ENCODE results near the gene PLEKHA8.

PLEKHA8 gene

GRCh38 chr7:30117896-30118295 lies 89.7 kb downstream of the PLEKHA8 start:
- no peaks in the 10 kb centered on the region for H3K4me1 ChIP-seq (ENCODE audit: insufficient read depth, low read length)
- no peak overlapping the region for H3K9ac ChIP-seq (ENCODE audit: low read depth, low read length)
- H3K9me3 ChIP-seq (ENCODE audit: control insufficient read depth, insufficient read depth, low read length): no peaks in the 10 kb centered on the region
- no peaks in the 10 kb centered on the region for H3K36me3 ChIP-seq (ENCODE audit: insufficient read depth, low read length)

GRCh38 chr7:30119890-30120577 lies 91.8 kb downstream of the PLEKHA8 start:
- H3K9ac ChIP-seq (ENCODE audit: low read depth, low read length): no peak overlapping the region
- no peaks in the 10 kb centered on the region for H3K36me3 ChIP-seq (ENCODE audit: insufficient read depth, low read length)
- H3K4me1 ChIP-seq (ENCODE audit: insufficient read depth, low read length): no peaks in the 10 kb centered on the region
- H3K9me3 ChIP-seq (ENCODE audit: control insufficient read depth, insufficient read depth, low read length): no peaks in the 10 kb centered on the region

GRCh38 chr7:30133736-30134610 lies 105.8 kb downstream of the PLEKHA8 start:
- Histone ChIP-seq H3K4me1 (ENCODE audit: insufficient read depth, low read length) (no peaks in the 10 kb centered on the region), H3K9ac (ENCODE audit: low read depth, low read length) (peak overlapping the region; percentile 73; the same call in 1 of the 2 replicates)

GRCh38 chr7:30134611-30135300 lies 106.5 kb downstream of the PLEKHA8 start, which contains the start of gene MTURN:
Gene MTURN, plus strand, starts transcription at chr7:30134986. Its CDS starts 151 bp downstream, at chr7:30135137.
- H3K9ac ChIP-seq (ENCODE audit: low read depth, low read length): peak within 1 kb of the TSS; percentile 73
- no peaks in the 10 kb centered on the region for H3K36me3 ChIP-seq (ENCODE audit: insufficient read depth, low read length)
- no peaks in the 10 kb centered on the region for H3K9me3 ChIP-seq (ENCODE audit: control insufficient read depth, insufficient read depth, low read length)
- no peaks in the 10 kb centered on the region for H3K4me1 ChIP-seq (ENCODE audit: insufficient read depth, low read length)

More at GRCh38 chr7:30133736-30134610, 105.8 kb downstream of the PLEKHA8 start:
- Histone ChIP-seq H3K9me3 (ENCODE audit: control insufficient read depth, insufficient read depth, low read length) (no peaks in the 10 kb centered on the region), H3K36me3 (ENCODE audit: insufficient read depth, low read length) (no peaks in the 10 kb centered on the region)

- H3K36me3 ChIP-seq (ENCODE audit: insufficient read depth, low read length): no peaks in the 10 kb centered on the region
- no peaks in the 10 kb centered on the region for H3K4me1 ChIP-seq (ENCODE audit: insufficient read depth, low read length)
These were observed 107.3 kb downstream of the PLEKHA8 start for GRCh38 chr7:30135301-30136116.

GRCh38 chr7:30136117-30136731 lies 108.0 kb downstream of the PLEKHA8 start:
- peak overlapping the region; percentile 73; the same call in 1 of the 2 replicates for H3K9ac ChIP-seq (ENCODE audit: low read depth, low read length)
- no peaks in the 10 kb centered on the region for H3K4me1 ChIP-seq (ENCODE audit: insufficient read depth, low read length)

More at GRCh38 chr7:30135301-30136116, 107.3 kb downstream of the PLEKHA8 start:
- H3K9ac ChIP-seq (ENCODE audit: low read depth, low read length): peak overlapping the region; percentile 73
- H3K9me3 ChIP-seq (ENCODE audit: control insufficient read depth, insufficient read depth, low read length): no peaks in the 10 kb centered on the region

GRCh38 chr7:30136743-30137485 lies 108.7 kb downstream of the PLEKHA8 start:
- Histone ChIP-seq H3K4me1 (ENCODE audit: insufficient read depth, low read length) (no peaks in the 10 kb centered on the region), H3K9me3 (ENCODE audit: control insufficient read depth, insufficient read depth, low read length) (no peaks in the 10 kb centered on the region), H3K36me3 (ENCODE audit: insufficient read depth, low read length) (no peaks in the 10 kb centered on the region), H3K9ac (ENCODE audit: low read depth, low read length) (peak overlapping the region; percentile 73; the same call in 1 of the 2 replicates)

More at GRCh38 chr7:30136117-30136731, 108.0 kb downstream of the PLEKHA8 start:
- H3K9me3 ChIP-seq (ENCODE audit: control insufficient read depth, insufficient read depth, low read length): no peaks in the 10 kb centered on the region
- H3K36me3 ChIP-seq (ENCODE audit: insufficient read depth, low read length): no peaks in the 10 kb centered on the region

- Histone ChIP-seq H3K4me1 (ENCODE audit: insufficient read depth, low read length) (no peaks in the 10 kb centered on the region), H3K36me3 (ENCODE audit: insufficient read depth, low read length) (no peaks in the 10 kb centered on the region; the same call in 1 of the 2 replicates), H3K9ac (ENCODE audit: low read depth, low read length) (no peak overlapping the region), H3K9me3 (ENCODE audit: control insufficient read depth, insufficient read depth, low read length) (no peaks in the 10 kb centered on the region)
These were observed 111.7 kb downstream of the PLEKHA8 start for GRCh38 chr7:30139836-30140384.

GRCh38 chr7:30140456-30140855 lies 112.2 kb downstream of the PLEKHA8 start:
- Histone ChIP-seq H3K36me3 (ENCODE audit: insufficient read depth, low read length) (no peaks in the 10 kb centered on the region; the same call in 1 of the 2 replicates), H3K9me3 (ENCODE audit: control insufficient read depth, insufficient read depth, low read length) (no peaks in the 10 kb centered on the region), H3K4me1 (ENCODE audit: insufficient read depth, low read length) (peaks cover 1% of the 10 kb centered on the region; the same call in 1 of the 2 replicates), H3K9ac (ENCODE audit: low read depth, low read length) (no peak overlapping the region)

GRCh38 chr7:30142710-30143109 lies 114.5 kb downstream of the PLEKHA8 start:
- H3K36me3 ChIP-seq (ENCODE audit: insufficient read depth, low read length): no peaks in the 10 kb centered on the region; the same call in 1 of the 2 replicates
- H3K9ac ChIP-seq (ENCODE audit: low read depth, low read length): no peak overlapping the region
- no peaks in the 10 kb centered on the region for H3K9me3 ChIP-seq (ENCODE audit: control insufficient read depth, insufficient read depth, low read length)
- peaks cover 6% of the 10 kb centered on the region; the same call in 1 of the 2 replicates for H3K4me1 ChIP-seq (ENCODE audit: insufficient read depth, low read length)

- Histone ChIP-seq H3K9ac (ENCODE audit: low read depth, low read length) (no peak overlapping the region), H3K9me3 (ENCODE audit: control insufficient read depth, insufficient read depth, low read length) (no peaks in the 10 kb centered on the region), H3K4me1 (ENCODE audit: insufficient read depth, low read length) (peaks cover 6% of the 10 kb centered on the region; the same call in 1 of the 2 replicates), H3K36me3 (ENCODE audit: insufficient read depth, low read length) (no peaks in the 10 kb centered on the region; the same call in 1 of the 2 replicates)
These were observed 115.6 kb downstream of the PLEKHA8 start for GRCh38 chr7:30143748-30144251.

- Histone ChIP-seq H3K9me3 (ENCODE audit: control insufficient read depth, insufficient read depth, low read length) (no peaks in the 10 kb centered on the region), H3K9ac (ENCODE audit: low read depth, low read length) (no peak overlapping the region), H3K36me3 (ENCODE audit: insufficient read depth, low read length) (no peaks in the 10 kb centered on the region; the same call in 1 of the 2 replicates), H3K4me1 (ENCODE audit: insufficient read depth, low read length) (peaks cover 6% of the 10 kb centered on the region; the same call in 1 of the 2 replicates)
These were observed 116.6 kb downstream of the PLEKHA8 start for GRCh38 chr7:30144657-30145306.

Data from ES-I3 (cell line).